SIG-M5 treated with dmso at 0.1 percent for 504 hours (cell line): Measurements from ENCODE around the gene CCT7.

Experiments used
- DNase-seq: peaks from one replicate; lab custom pipeline; 2025; ENCODE audit not compliant: unreplicated experiment; lab: John Stamatoyannopoulos, UW

Gene CCT7

GRCh38 chr2:73225513-73226360, 8.4 kb upstream of the CCT7 start:
- DNase-seq, result no peak

DNA sequence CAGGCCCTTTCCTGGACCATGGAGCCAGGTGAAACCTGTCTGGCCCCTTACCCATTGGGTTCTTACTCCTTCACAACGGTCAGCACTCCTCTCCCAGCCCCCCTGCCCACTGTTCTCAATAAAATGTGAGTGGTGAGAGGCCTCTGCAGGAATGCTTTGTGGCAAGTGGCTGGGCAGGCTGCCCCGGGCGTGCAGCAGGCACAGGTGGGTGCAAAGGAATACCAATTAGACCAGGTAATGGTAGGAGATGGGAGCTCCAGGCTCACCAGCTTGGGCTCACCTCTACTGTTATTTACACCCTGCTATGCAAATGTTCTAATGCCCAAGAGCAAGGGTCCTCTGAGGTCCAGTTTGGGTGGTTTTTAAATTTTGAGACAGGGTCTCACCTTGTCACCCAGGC, 7.0 kb upstream of the CCT7 start:
- no peak for DNase-seq

GRCh38 chr2:73228631-73229030, 5.5 kb upstream of the CCT7 start:
- DNase-seq, result no peak

DNA sequence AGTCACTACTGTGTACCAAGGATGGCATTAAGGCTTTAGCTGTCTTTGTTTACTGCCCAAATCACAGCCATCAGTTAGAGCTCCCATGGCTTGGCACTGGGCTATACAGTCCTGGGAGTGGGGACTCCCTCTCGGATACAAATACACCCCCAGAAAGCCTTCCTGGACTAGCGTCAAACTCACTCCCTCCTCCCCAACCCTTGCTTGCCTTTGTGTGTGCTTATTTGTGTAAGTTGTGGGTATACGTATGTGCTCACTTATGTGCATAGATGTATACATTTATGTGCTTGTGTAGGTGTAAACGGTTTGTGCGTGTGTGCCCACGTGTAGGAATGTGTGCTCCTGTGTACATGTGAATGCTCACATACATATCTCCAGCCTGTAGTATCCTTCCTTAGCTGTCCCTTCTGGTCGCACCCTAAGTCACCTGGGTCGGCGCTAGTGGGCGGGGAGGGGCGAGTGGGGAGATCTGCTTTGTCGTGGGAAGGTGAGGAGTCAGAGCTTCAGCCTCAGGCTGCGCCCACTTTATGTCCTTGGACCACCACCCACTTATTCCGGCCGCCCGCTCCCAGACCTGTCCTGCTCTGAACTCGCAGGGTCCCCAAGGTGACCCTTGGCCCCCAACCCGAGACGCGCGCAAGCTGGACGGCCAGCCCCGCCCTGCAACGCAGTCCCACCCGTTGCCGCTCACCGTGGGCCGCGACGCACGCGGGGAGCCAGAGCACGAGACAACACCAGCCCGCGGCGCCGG, 1.5 kb upstream of the CCT7 start:
- peak; percentile 54 for DNase-seq

- DNase-seq, result peak; percentile 99
Observed at GRCh38 chr2:73233154-73233931, 765 bp upstream of the CCT7 start, which contains the start of gene PRADC1. PRADC1 (minus strand) TSS chr2:73233239; CDS start chr2:73233160, 79 bp downstream.

DNA sequence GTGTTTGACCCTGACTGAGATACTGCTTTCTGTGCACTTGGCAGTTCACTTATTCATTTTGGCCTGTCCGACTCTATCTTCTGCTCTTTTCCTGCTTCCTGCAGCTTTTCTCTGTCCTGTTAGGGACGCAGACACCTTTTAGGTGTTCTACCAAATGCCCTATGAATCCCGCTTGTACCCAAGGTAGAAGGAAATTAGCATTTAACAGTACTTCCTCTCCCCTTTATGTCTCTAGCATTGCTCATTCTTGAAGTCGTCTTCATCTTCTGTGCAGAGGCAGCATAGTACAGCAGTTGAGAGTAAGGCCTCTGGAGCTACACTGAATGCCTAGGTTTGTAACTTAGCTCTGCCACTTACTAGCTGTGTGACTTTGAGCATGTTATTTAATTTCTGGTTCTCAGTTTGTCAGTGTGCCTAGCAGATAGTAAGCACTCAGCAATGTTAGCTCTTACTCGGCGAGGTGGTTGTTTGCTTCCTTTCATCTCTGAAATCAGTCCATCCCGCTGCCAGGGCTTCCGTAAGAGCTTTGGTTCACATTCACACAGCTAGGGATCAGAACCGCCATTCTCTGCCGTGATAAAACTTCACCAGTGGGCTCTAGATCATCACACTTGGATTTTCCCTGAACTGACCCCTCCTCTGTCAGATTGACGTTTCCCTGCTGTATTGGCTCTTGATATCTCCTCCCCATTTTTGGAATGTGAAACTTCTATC, 1.4 kb downstream of the CCT7 start:
- peak; percentile 48 for DNase-seq

DNA sequence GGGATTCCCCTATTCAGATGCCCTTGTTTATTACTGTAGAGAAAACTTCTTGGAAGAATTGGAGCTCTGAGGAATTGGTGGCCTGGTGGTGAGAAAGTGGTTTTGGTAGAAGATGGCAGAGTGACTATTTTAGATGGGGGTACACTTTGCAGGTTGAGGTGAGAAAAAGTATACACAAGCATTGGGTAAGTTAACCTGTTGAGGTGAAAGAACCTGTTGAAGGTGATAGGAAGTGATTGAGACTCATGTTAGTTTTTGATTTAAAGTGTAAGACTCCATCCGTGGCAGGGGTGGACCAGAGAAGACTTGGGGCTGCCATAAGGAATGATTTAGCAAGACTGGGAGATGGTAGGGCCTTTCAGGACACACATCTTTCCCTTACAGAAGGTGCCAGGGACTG, 3.1 kb downstream of the CCT7 start:
- no peak for DNase-seq

- no peak for DNase-seq
Observed at GRCh38 chr2:73238149-73238548, 4.0 kb downstream of the CCT7 start.

- no peak for DNase-seq
Observed at GRCh38 chr2:73238976-73239375, 4.9 kb downstream of the CCT7 start.

GRCh38 chr2:73239776-73240175, 5.7 kb downstream of the CCT7 start:
- no peak for DNase-seq

DNA sequence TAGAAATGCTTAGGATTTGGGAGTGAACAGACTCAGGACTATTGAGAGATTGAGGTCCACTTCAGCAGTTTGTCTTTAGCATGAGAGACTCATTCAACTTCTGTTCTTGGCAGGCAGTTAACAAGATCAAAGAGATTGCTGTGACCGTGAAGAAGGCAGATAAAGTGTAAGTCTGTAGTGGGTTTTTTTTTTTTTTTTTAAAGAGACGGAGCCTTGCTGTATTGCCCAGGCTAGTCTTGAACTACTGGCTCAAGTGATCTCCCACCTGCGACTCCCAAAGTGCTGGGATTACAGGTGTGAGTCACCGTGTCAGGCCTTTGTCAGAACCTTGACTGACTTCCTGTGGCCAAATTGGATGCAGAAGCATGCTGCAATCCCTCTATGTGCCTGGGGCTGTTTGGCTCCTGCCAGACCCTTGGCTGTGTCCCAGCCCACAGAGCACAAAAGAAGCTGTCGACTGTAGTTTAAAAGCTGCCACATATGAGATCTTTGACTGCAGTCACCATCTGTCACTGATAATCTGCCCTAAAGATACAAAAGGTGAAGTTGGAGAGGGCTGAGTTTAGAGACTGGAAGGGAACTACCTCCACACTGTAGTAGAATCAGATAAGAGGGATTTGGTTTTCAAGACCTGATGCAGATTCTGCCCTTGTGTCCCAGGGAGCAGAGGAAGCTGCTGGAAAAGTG, 9.9 kb downstream of the CCT7 start:
- no peak for DNase-seq

DNA sequence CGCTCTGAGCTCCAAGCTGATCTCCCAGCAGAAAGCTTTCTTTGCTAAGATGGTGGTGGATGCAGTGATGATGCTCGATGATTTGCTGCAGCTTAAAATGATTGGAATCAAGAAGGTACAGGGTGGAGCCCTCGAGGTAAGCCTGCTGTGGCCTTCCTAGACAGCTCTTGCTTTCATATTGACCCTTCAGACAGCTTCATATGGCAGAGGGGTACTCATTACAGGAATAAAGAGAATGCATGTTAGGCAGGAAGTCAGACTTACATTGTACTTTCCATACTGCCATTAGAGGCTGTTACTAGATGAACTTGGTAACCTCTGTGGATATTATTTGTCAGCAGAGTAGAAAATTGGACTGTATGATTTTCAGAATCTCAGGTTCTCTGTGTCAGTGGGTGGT, 10.5 kb downstream of the CCT7 start:
- no peak for DNase-seq

- DNase-seq, result no peak
Observed at GRCh38 chr2:73246850-73247249, 12.7 kb downstream of the CCT7 start.

- no peak for DNase-seq
Observed at GRCh38 chr2:73249636-73250035, 15.5 kb downstream of the CCT7 start.

DNA sequence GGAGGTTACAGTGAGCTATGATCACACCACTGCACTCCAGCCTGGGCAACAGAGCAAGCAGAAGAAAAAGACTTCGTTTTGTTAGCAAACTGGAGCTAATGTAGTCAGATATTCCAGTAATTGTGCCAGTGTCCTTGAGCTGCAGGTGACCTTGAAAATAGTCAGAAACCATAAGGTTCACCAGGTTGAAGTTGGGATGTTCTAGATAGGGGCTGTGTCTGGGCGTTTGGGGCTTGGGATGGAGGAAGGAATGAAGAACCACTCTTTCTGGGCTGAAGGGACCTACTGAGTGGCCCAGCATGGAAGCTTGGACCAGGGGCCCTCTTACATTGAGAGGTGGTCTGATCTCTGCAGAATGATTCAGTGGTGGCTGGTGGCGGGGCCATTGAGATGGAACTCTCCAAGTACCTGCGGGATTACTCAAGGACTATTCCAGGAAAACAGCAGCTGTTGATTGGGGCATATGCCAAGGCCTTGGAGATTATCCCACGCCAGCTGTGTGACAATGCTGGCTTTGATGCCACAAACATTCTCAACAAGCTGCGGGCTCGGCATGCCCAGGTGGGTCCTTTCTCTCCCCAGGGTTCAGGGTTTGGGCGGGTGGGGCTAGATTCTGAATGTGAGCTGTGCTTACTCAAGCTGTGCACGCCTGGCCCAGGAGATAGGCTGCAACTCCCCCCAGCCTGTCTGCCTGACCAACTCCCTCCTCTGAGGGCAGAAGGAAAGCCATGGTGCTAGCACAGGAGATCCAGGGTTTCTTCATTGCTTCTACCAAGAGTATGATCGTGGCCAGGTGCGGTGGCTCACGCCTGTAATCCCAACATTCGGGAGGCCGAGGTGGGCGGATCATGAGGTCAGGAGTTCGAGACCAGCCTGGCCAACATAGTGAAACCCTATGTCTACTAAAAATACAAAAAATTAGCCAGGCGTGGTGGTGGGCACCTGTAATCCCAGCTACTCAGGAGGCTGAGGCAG, 17.1 kb downstream of the CCT7 start:
- no peak for DNase-seq

DNA sequence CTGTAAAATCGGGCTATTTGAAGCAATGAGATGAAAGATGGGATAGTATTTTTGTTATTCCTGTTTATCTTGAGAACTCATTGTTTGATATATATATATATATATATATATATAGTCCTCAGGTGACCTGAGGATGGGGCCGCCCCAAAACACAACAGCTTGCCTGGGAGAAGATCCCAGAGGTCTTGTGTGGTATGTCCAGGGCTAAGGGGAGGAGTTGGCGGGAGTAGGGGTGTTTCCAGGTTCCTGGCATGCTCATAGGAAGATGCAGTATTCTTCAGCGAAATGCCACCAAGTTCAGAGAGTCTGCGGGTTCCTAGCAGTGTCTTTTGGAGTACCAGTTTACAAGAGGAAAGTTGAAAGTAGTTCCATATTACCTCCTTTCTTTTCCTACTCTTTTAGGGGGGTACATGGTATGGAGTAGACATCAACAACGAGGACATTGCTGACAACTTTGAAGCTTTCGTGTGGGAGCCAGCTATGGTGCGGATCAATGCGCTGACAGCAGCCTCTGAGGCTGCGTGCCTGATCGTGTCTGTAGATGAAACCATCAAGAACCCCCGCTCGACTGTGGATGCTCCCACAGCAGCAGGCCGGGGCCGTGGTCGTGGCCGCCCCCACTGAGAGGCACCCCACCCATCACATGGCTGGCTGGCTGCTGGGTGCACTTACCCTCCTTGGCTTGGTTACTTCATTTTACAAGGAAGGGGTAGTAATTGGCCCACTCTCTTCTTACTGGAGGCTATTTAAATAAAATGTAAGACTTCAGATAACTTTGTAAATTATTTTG, 18.3 kb downstream of the CCT7 start:
- DNase-seq, result no peak

DNA sequence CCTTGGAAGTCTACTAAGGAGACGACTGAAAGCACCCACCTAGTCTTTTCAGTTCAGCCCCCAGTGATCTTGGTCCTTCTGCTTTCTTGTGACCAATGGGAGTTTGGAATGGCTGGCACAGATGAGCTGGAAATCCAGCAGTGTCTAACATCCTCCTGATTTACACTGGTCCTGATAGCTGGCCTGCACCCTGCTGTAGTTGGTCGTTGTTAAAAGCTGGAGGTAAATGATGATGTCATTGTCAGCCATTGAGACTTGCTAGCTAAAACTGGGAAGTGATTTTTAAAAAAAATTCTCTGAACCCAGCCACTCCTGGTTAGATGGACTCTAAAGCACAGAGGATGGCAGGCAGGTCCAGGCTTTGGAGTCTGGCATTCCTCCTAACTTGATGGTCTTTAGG, 19.3 kb downstream of the CCT7 start:
- DNase-seq, result no peak

DNA sequence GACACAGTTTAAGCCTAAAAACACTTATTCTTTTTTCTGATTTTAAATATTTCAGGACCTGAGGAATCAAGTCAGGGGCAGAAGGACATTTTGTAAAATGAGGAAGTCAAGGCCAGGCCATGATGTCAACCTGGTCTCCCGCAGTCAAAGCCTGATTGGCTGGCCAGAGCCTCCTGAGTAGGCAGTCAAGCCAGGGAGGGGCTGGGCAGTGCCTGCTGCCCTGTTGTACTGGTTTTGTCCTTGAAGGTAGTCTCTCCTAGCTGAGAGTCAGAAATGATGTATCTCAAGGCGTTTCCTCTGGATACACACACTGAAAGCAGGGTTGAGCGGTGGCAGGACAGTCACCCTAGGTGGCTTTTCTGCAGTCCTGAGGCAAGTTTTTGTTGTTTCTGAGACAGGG, 19.8 kb downstream of the CCT7 start:
- DNase-seq, result peak; percentile 49
